Activated T-helper 1 cell treated with anti-CD3 and anti-CD28 coated beads, Interleukin-12 subunit alpha, Interleukin-12 subunit beta, Interleukin-2, Interleukin-4 antibody, amounts not matched to agents 30 ng/mL and 10 ng/mL and 1 ng/mL, durations not matched to agents 14 hours and 24 hours and 36 hours (primary cell): ENCODE results near the gene NLRP4. TPM values are rescaled to one million over a fixed set of nuclear protein-coding genes. Genes with fewer than 3 reads are reported as not detected.
"Not testable (repeated sequence)": the region's sequence is repeated elsewhere in the genome, so short reads cannot be mapped to it uniquely, and the experiment has no call there.

Experiments used
- DNase-seq: peaks from one replicate; pipeline ENCODE4 v3.0.0; 2021; ENCODE audit warnings: low spot score
- H3K27ac Mint-ChIP-seq: one replicate; pipeline ENCODE4 v1.8.0; 2021; ENCODE audit warnings: mild to moderate bottlenecking, mixed read lengths
- H3K27me3 Mint-ChIP-seq: one replicate; pipeline ENCODE4 v1.8.0; 2022; ENCODE audit warnings: mild to moderate bottlenecking, moderate library complexity, mixed read lengths; ENCODE audit not compliant: insufficient read depth
- H3K36me3 Mint-ChIP-seq: one replicate; pipeline ENCODE4 v1.8.0; 2021; ENCODE audit warnings: low read depth, mixed read lengths
- H3K4me1 Mint-ChIP-seq: one replicate; pipeline ENCODE4 v1.8.0; 2021; ENCODE audit warnings: low read depth, mixed read lengths
- H3K4me3 Mint-ChIP-seq: one replicate; pipeline ENCODE4 v1.8.0; 2021; ENCODE audit warnings: mild to moderate bottlenecking, moderate library complexity, mixed read lengths
- H3K9me3 Mint-ChIP-seq: one replicate; pipeline ENCODE4 v1.8.0; 2021; ENCODE audit warnings: mixed read lengths
- intact Hi-C: fragments of 100-400 bp; cut with micrococcal nuclease; formaldehyde crosslinking; loops from one replicate; pipeline ENCODE4 v1.15.1; 2024
- total RNA-seq: library from RNA; stranded (reverse); gene quantifications from 2 replicates; pipeline ENCODE4 v1.2.3, GENCODE V29; 2022

Gene NLRP4
- total RNA-seq, 1 donor from 2014 or later = not detected

DNA sequence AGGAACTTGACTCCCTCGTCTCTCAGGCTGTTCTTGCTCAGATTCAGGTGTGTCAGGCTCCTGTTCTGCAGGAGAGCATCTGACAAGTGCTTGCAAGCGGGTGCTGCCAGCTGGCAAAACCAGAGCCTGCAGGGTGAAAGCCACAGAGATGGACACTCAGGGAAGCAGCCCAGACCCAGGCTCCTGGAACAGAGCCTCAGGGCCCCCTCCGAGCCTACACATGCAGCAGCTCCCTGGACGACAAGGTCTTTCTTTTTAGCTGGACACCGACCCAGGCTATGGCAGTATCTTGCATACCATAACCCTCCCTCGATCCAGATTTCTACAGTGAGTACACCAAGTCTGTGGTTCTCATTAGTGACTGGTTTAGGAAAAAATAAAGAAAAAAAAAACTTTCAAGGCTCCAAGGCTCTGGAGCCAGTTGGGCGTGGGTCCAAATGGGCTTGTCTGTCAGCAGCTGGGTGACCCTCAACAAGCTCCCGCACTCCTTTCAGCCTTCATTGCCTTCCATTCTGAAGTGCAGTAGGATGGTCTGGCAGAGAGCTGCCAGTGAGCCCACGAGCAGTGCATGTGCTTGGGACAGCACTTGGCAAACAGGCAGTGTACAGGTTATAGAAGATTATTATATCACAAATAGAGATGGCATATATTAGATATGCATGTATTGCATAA lies 65.9 kb downstream of the NLRP4 start:
- H3K27ac Mint-ChIP-seq = no peak overlapping the region
- no peaks in the 10 kb centered on the region for H3K4me1 Mint-ChIP-seq
- intact Hi-C loops = no loop called here
- H3K27me3 Mint-ChIP-seq = no peaks in the 10 kb centered on the region
- no peaks in the 10 kb centered on the region for H3K36me3 Mint-ChIP-seq
- peaks cover 52% of the 10 kb centered on the region for H3K9me3 Mint-ChIP-seq
- no peak overlapping the region for H3K4me3 Mint-ChIP-seq
- no peak for DNase-seq

GRCh38 chr19:55907286-55907685 lies 70.9 kb downstream of the NLRP4 start:
- H3K36me3 Mint-ChIP-seq = no peaks in the 10 kb centered on the region
- intact Hi-C loops = no loop called here

GRCh38 chr19:55907746-55908145 lies 71.4 kb downstream of the NLRP4 start:
- intact Hi-C loops = no loop called here
- no peak overlapping the region for H3K27ac Mint-ChIP-seq
- H3K4me1 Mint-ChIP-seq = no peaks in the 10 kb centered on the region
- no peaks in the 10 kb centered on the region for H3K36me3 Mint-ChIP-seq
- DNase-seq = no peak
- H3K4me3 Mint-ChIP-seq = no peak overlapping the region
- no peaks in the 10 kb centered on the region for H3K27me3 Mint-ChIP-seq
- H3K9me3 Mint-ChIP-seq = peaks cover 61% of the 10 kb centered on the region

More at GRCh38 chr19:55907286-55907685, 70.9 kb downstream of the NLRP4 start:
- Mint-ChIP-seq H3K4me3 (no peak overlapping the region), H3K27me3 (no peaks in the 10 kb centered on the region), H3K27ac (no peak overlapping the region), H3K4me1 (no peaks in the 10 kb centered on the region), H3K9me3 (peaks cover 57% of the 10 kb centered on the region)
- no peak for DNase-seq

- H3K4me1 Mint-ChIP-seq = no peaks in the 10 kb centered on the region
- intact Hi-C loops = no loop called here
- no peak for DNase-seq
- H3K4me3 Mint-ChIP-seq = no peak overlapping the region
- H3K36me3 Mint-ChIP-seq = no peaks in the 10 kb centered on the region
- H3K9me3 Mint-ChIP-seq = peaks cover 62% of the 10 kb centered on the region
- H3K27ac Mint-ChIP-seq = no peak overlapping the region
- H3K27me3 Mint-ChIP-seq = no peaks in the 10 kb centered on the region
These were observed 73.5 kb downstream of the NLRP4 start for GRCh38 chr19:55909801-55910200.

DNA sequence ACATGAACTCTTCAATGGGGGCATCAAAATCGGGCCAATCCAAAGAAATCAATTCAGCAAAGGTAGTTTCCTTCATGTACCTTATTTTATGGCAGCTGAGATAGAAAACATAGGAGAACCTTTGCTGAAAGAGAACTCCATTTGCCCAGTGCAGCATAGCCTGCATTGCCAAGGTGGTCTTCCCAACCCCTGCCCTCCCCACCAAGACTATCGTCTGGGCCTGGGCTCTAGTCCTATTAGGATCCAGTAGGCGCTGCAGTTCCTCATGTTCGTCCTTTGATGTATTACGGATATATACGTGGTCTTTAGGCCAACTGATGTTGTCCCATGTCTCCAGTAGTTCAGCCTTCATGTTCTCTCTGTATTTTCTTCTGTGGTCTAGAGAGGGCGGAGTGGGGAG lies 76.6 kb downstream of the NLRP4 start:
- H3K27ac Mint-ChIP-seq = no peak overlapping the region

DNA sequence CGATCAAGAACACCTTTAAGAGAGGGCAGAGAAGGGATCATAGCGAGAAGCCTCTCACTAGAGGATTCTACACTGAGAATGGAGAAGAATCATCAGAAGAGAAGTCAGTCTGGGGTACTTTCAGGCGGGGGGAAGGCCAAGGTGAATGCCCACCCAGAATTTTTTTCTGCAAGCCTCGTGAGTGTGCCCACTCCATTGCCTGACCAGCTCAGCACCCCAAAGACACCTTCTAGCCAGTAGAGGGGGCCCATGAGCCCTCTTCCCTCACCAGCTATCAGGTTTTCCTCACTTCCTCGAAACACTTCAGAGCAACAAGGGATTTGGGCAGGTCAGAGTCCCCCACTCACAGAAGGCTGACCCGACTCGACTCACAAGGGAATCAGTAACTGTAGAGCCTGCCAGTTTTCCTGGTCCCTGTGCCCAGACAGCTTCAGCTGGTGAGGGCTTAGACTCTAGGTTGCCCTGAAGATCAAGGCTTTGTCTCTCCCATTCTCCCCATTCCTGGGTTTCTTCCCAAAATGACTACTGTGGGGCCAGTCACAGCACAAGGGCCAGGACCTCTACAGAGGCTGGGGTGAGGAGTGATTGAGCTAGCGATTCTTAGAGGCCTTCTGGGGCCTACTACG lies 77.4 kb downstream of the NLRP4 start:
- H3K9me3 Mint-ChIP-seq = peaks cover 62% of the 10 kb centered on the region
- intact Hi-C loops = no loop called here
- no peaks in the 10 kb centered on the region for H3K4me1 Mint-ChIP-seq
- no peak for DNase-seq
- H3K36me3 Mint-ChIP-seq = no peaks in the 10 kb centered on the region
- no peaks in the 10 kb centered on the region for H3K27me3 Mint-ChIP-seq
- H3K4me3 Mint-ChIP-seq = no peak overlapping the region
- no peak overlapping the region for H3K27ac Mint-ChIP-seq

More for the DNA sequence above, 76.6 kb downstream of the NLRP4 start:
- H3K9me3 Mint-ChIP-seq = peaks cover 61% of the 10 kb centered on the region
- no peak overlapping the region for H3K4me3 Mint-ChIP-seq
- intact Hi-C loops = no loop called here
- H3K4me1 Mint-ChIP-seq = no peaks in the 10 kb centered on the region
- DNase-seq = no peak
- H3K27me3 Mint-ChIP-seq = no peaks in the 10 kb centered on the region
- H3K36me3 Mint-ChIP-seq = no peaks in the 10 kb centered on the region

DNA sequence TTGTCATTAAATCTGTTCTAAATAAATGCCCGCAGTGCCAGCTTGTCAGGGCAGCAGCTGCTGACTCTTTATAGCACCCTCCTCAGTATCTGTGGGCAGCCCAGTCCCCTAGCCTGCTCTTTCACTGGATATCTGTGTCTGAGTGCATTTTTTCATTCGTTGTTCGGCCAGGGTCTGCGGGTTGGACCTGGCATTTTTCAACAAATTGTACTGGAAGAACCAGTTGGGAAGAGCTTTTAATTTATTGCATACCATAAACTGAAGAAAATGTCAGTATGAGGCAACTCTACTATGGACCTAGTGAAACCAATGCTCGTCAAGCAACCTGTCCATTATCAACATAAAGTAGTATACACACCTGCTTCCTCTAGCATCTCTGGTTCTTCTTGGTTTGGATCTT lies 87.2 kb downstream of the NLRP4 start:
- H3K4me1 Mint-ChIP-seq = no peaks in the 10 kb centered on the region
- H3K27me3 Mint-ChIP-seq = no peaks in the 10 kb centered on the region
- no peak overlapping the region for H3K27ac Mint-ChIP-seq
- H3K9me3 Mint-ChIP-seq = peaks cover 62% of the 10 kb centered on the region
- no peak for DNase-seq
- no peaks in the 10 kb centered on the region for H3K36me3 Mint-ChIP-seq
- intact Hi-C loops = no loop called here
- no peak overlapping the region for H3K4me3 Mint-ChIP-seq

- no peaks in the 10 kb centered on the region for H3K4me1 Mint-ChIP-seq
- intact Hi-C loops = no loop called here
- H3K27me3 Mint-ChIP-seq = no peaks in the 10 kb centered on the region
- DNase-seq = no peak
- H3K4me3 Mint-ChIP-seq = no peak overlapping the region
- peaks cover 63% of the 10 kb centered on the region for H3K9me3 Mint-ChIP-seq
- peaks cover 2% of the 10 kb centered on the region for H3K36me3 Mint-ChIP-seq
- no peak overlapping the region for H3K27ac Mint-ChIP-seq
These were observed 91.7 kb downstream of the NLRP4 start for GRCh38 chr19:55927991-55928390.

- H3K4me3 Mint-ChIP-seq, H3K27me3 Mint-ChIP-seq, intact Hi-C loops, DNase-seq, H3K4me1 Mint-ChIP-seq, H3K27ac Mint-ChIP-seq, H3K36me3 Mint-ChIP-seq: not testable (repeated sequence)
- peaks cover 63% of the 10 kb centered on the region for H3K9me3 Mint-ChIP-seq
These were observed 92.9 kb downstream of the NLRP4 start for GRCh38 chr19:55929258-55929657.

DNA sequence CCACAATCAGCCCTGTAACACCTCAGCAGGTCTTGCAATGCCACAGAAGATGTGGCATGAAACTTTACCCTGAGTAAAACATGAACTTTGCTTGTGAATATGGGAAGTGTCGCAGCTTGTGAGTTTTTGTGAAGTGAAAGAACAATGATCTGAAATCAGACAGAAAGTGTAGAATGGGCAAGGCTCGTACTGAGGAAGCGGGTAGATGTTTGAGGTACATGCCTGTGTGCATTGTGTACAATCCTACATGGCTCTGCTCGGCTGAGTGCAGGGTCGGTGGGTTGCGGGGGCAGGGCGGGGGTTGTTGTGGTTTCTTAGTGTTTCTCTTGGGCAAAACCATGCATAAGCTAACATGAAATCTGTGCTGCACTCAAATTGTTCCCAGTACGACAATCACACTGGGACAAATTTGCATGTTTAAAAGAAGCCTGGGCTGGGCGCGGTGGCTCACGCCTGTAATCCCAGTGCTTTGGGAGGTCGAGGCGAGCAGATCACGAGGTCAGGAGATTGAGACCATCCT lies 94.7 kb downstream of the NLRP4 start:
- H3K27ac Mint-ChIP-seq = no peak overlapping the region
- no peaks in the 10 kb centered on the region for H3K4me1 Mint-ChIP-seq
- no peak overlapping the region for H3K4me3 Mint-ChIP-seq
- H3K9me3 Mint-ChIP-seq = peaks cover 69% of the 10 kb centered on the region
- intact Hi-C loops = no loop called here
- DNase-seq = no peak
- no peaks in the 10 kb centered on the region for H3K27me3 Mint-ChIP-seq
- H3K36me3 Mint-ChIP-seq = peaks cover 2% of the 10 kb centered on the region

Other genes with a start within 250 kb of the NLRP4 start
- 24.2 and 24.7 TPM in 2 replicates for gene FIZ1, start 237.0 kb upstream of the NLRP4 start, total RNA-seq
- gene ZNF524, start 236.3 kb upstream of the NLRP4 start, total RNA-seq = 20.0 and 22.9 TPM in 2 replicates
- gene ZNF865, start 230.9 kb upstream of the NLRP4 start, total RNA-seq = 12.6 and 13.2 TPM in 2 replicates
- gene ZNF784, start 212.0 kb upstream of the NLRP4 start, total RNA-seq = 3.0 and 4.9 TPM in 2 replicates
- 39.8 and 40.4 TPM in 2 replicates for gene ZNF580, start 195.5 kb upstream of the NLRP4 start, total RNA-seq
- gene ZNF581, start 192.9 kb upstream of the NLRP4 start, total RNA-seq = 35.6 and 36.4 TPM in 2 replicates
- 7.3 and 9.0 TPM in 2 replicates for gene CCDC106, start 188.3 kb upstream of the NLRP4 start, total RNA-seq
- gene U2AF2, start 181.5 kb upstream of the NLRP4 start, total RNA-seq = 384 and 394 TPM in 2 replicates
- 46.0 and 48.3 TPM in 2 replicates for gene EPN1, start 161.3 kb upstream of the NLRP4 start, total RNA-seq
- gene NLRP9, start 98.1 kb upstream of the NLRP4 start, total RNA-seq = not detected in 2 replicates
- not detected in 2 replicates for gene RFPL4A, start 77.4 kb upstream of the NLRP4 start, total RNA-seq
- gene RFPL4AL1, start 67.4 kb upstream of the NLRP4 start, total RNA-seq = not detected in 2 replicates
- gene NLRP11, start 4.5 kb upstream of the NLRP4 start, total RNA-seq = not detected in 2 replicates
- gene NLRP13, start 95.8 kb downstream of the NLRP4 start, total RNA-seq = not detected in 2 replicates
- gene NLRP8, start 111.3 kb downstream of the NLRP4 start, total RNA-seq = not detected in 2 replicates
- gene NLRP5, start 150.2 kb downstream of the NLRP4 start, total RNA-seq = not detected in 2 replicates